Esophagus squamous epithelium (tissue), 5 donors: ENCODE data around the gene B4GALNT4. TPM values are rescaled to one million over a fixed set of nuclear protein-coding genes. Genes with fewer than 3 reads are reported as not detected.

ENCODE experiments used
- DNase-seq: peaks from one replicate; lab custom pipeline; 2025; lab: John Stamatoyannopoulos, UW
- H3K27ac ChIP-seq, 4 donors: fragments of 200-600 bp; sonication (generic); one replicate each; pipeline ENCODE4 v1.5.1; 2016 to 2019; ENCODE audit warnings: mild to moderate bottlenecking in 1 of 4
- H3K27me3 ChIP-seq, 4 donors: fragments of 200-600 bp; sonication (generic); 1 replicate in 3 of 4; 2 replicates in 1 of 4; pipeline versions ENCODE4 v1.5.1 to v1.6.0; 2017 to 2021; ENCODE audit warnings: antibody characterized with exemption in 1 of 4
- H3K36me3 ChIP-seq, 3 donors: fragments of 200-600 bp; sonication (generic); one replicate each; pipeline ENCODE4 v1.5.1; 2016 to 2019
- H3K4me1 ChIP-seq, 3 donors: fragments of 200-600 bp; sonication (generic); one replicate each; pipeline ENCODE4 v1.5.1; 2017 to 2019
- H3K4me3 ChIP-seq, 4 donors: fragments of 200-600 bp; sonication (generic); 1 replicate in 3 of 4; 2 replicates in 1 of 4; pipeline ENCODE4 v1.5.1; 2016 to 2019; ENCODE audit warnings: mild to moderate bottlenecking in 2 of 4, moderate library complexity in 1 of 4
- H3K9me3 ChIP-seq, 3 donors: fragments of 200-600 bp; sonication (generic); one replicate each; pipeline ENCODE4 v1.5.1; 2016 to 2019
- CTCF ChIP-seq, 6 experiments: fragments of 450-650 bp in 4 of 6; fragments of 200-600 bp in 2 of 6; sonication (generic) in 2 of 6; IDR thresholded peaks; one replicate each; pipeline ENCODE4 v1.5.1; 2016 to 2019; ENCODE audit warnings: antibody characterized with exemption in 6 of 6, mild to moderate bottlenecking in 4 of 6, moderate library complexity in 4 of 6
- POLR2A ChIP-seq, 4 donors: fragments of 450-650 bp; IDR thresholded peaks; one replicate each; pipeline ENCODE4 v1.6.1; 2017; ENCODE audit warnings: antibody characterized with exemption in 4 of 4, mild to moderate bottlenecking in 4 of 4, moderate library complexity in 3 of 4
- WGBS, 2 donors: methylation state at CpG; one replicate each; pipeline ENCODE4 v1.1.5; 2018; 5-methylcytosine and 5-hydroxymethylcytosine counted together
- intact Hi-C: fragments of 100-400 bp; cut with DNase I; formaldehyde crosslinking; loops from one replicate; pipeline ENCODE4 v1.15.0; 2022
- total RNA-seq, 4 donors: library from RNA; depleted of rRNA; stranded (reverse); fragments of >200 nt; gene quantifications; one replicate each; pipeline ENCODE4 v1.1.0, GENCODE V29; 2016
- donor health status: DM: yes; HTN: yes; CAD: no.

Gene B4GALNT4
- total RNA-seq, 4 donors from 2014 or later: 0.97 to 7.9 (median 3.3) TPM

GRCh38 chr11:351411-351810, 17.9 kb upstream of the B4GALNT4 start:
- Histone ChIP-seq H3K27me3 (peaks cover 0 to 43% (median 0%) of the 10 kb centered on the region in 4 donors), H3K4me1 (peaks cover 21 to 57% (median 33%) of the 10 kb centered on the region in 3 donors), H3K27ac (peak overlapping the region; percentile 14 to 73 (median 64)), H3K4me3 (no peak overlapping the region), H3K9me3 (no peaks in the 10 kb centered on the region), H3K36me3 (no peaks in the 10 kb centered on the region)
- TF ChIP-seq CTCF (IDR thresholded peaks at IDR 0.05): no peak
- no peak for TF ChIP-seq POLR2A (IDR thresholded peaks at IDR 0.05)
- 90 to 95% methylated on average over 7 to 8 of the region's 14 CpGs for WGBS, 2 donors
- intact Hi-C loops: no loop called here
- no peak for DNase-seq

GRCh38 chr11:352456-353031, 16.8 kb upstream of the B4GALNT4 start:
- no peak for DNase-seq
- Histone ChIP-seq H3K4me1 (peaks cover 21 to 57% (median 33%) of the 10 kb centered on the region in 3 donors), H3K36me3 (no peaks in the 10 kb centered on the region), H3K4me3 (no peak overlapping the region), H3K27me3 (peaks cover 0 to 31% (median 0%) of the 10 kb centered on the region in 4 donors), H3K27ac (peak overlapping the region; percentile 89 to 98 (median 92)), H3K9me3 (no peaks in the 10 kb centered on the region)
- no peak for TF ChIP-seq POLR2A (IDR thresholded peaks at IDR 0.05)
- no peak for TF ChIP-seq CTCF (IDR thresholded peaks at IDR 0.05)
- intact Hi-C loops: no loop called here
- WGBS, 2 donors: 77 to 89% methylated on average over 12 of the region's 12 CpGs

- intact Hi-C loops: no loop called here
- WGBS, 2 donors: 16 to 21% methylated on average over 16 of the region's 16 CpGs
- peak overlapping the region; percentile 89 to 98 (median 92) for H3K27ac ChIP-seq
- no peaks in the 10 kb centered on the region for H3K9me3 ChIP-seq
- peaks cover 0 to 30% (median 0%) of the 10 kb centered on the region in 4 donors for H3K27me3 ChIP-seq
- no peaks in the 10 kb centered on the region for H3K36me3 ChIP-seq
- TF ChIP-seq CTCF (IDR thresholded peaks at IDR 0.05): no peak
- no peak for TF ChIP-seq POLR2A (IDR thresholded peaks at IDR 0.05)
- no peak for DNase-seq
- no peak overlapping the region for H3K4me3 ChIP-seq
- peaks cover 21 to 62% (median 37%) of the 10 kb centered on the region in 3 donors for H3K4me1 ChIP-seq
Observed at GRCh38 chr11:353179-353873, 16.0 kb upstream of the B4GALNT4 start.

- peak overlapping the region; percentile 91 to 98 (median 96) for H3K27ac ChIP-seq
- 0 to 2% methylated on average over 2 to 14 of the region's 76 CpGs for WGBS, 2 donors
- peaks cover 21 to 55% (median 36%) of the 10 kb centered on the region in 3 donors for H3K4me1 ChIP-seq
- peak overlapping the region; percentile 28 to 72 (median 46) for H3K4me3 ChIP-seq
- H3K36me3 ChIP-seq: no peaks in the 10 kb centered on the region
- intact Hi-C loops: no loop called here
- TF ChIP-seq POLR2A (IDR thresholded peaks at IDR 0.05): peak in 2 of 4 donors; percentile 37 to 71
- TF ChIP-seq CTCF (IDR thresholded peaks at IDR 0.05): peak in 3 of 6 experiments; percentile 5 to 9 (median 5)
- peak; percentile 65 for DNase-seq
- peaks cover 0 to 2% (median 0%) of the 10 kb centered on the region in 3 donors for H3K9me3 ChIP-seq
- H3K27me3 ChIP-seq: peaks cover 0 to 43% (median 0%) of the 10 kb centered on the region in 4 donors
Observed at GRCh38 chr11:355581-356458, 13.5 kb upstream of the B4GALNT4 start.
